ENCODE data around the gene BOLA2B. TPM values are rescaled to one million over a fixed set of nuclear protein-coding genes. Genes with fewer than 3 reads are reported as not detected.

Gene BOLA2B
- total and polyA plus RNA-seq, 9 of the 15 experiments (the other 6 are each of a cell fraction or from before 2014, with no cell fraction given) = 43.9 to 613 (median 181) TPM

DNA sequence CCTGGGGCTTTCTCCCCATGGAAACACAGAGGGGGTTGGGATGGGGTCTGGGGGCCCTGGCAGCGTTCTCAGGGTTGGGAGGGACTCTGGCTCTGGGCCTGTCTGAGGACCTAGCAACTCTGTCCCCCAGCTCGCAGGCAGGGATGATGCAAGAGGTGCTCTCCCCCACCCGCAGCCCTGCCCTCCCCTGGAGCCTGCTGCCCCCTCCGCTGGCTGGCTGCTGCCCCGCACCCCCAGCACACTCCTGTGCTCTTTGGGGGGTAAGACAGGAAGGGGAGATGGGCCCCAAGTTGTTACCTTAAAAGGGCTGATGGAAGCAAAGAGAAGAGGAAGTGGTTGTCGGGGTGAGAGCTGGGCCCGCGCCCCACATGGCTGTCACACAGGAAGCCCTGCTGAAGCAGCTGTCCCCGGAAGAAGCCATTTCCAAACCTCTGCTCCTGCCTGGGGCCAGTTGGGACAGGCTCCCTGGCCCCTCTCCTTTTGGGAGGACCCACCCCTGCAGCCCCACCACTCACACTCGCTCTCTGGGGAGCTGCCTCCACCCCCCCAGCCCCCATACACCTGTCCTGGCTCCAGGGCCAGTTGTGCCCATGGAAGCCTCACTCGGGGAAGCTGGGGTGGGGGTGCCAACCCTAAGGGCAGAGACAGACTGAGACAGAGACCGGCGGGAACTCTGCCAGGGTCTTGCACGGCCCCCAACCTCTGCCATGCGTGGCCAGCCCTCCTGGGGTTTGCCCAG is 7.6 kb downstream of the BOLA2B start (continued):
- TF ChIP-seq, protein P1, sequence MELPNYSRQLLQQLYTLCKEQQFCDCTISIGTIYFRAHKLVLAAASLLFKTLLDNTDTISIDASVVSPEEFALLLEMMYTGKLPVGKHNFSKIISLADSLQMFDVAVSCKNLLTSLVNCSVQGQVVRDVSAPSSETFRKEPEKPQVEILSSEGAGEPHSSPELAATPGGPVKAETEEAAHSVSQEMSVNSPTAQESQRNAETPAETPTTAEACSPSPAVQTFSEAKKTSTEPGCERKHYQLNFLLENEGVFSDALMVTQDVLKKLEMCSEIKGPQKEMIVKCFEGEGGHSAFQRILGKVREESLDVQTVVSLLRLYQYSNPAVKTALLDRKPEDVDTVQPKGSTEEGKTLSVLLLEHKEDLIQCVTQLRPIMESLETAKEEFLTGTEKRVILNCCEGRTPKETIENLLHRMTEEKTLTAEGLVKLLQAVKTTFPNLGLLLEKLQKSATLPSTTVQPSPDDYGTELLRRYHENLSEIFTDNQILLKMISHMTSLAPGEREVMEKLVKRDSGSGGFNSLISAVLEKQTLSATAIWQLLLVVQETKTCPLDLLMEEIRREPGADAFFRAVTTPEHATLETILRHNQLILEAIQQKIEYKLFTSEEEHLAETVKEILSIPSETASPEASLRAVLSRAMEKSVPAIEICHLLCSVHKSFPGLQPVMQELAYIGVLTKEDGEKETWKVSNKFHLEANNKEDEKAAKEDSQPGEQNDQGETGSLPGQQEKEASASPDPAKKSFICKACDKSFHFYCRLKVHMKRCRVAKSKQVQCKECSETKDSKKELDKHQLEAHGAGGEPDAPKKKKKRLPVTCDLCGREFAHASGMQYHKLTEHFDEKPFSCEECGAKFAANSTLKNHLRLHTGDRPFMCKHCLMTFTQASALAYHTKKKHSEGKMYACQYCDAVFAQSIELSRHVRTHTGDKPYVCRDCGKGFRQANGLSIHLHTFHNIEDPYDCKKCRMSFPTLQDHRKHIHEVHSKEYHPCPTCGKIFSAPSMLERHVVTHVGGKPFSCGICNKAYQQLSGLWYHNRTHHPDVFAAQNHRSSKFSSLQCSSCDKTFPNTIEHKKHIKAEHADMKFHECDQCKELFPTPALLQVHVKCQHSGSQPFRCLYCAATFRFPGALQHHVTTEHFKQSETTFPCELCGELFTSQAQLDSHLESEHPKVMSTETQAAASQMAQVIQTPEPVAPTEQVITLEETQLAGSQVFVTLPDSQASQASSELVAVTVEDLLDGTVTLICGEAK (IDR thresholded peaks at IDR 0.05) = 0 out of 2 replicates have a peak, but pooled peaks have one; percentile 19
- TF ChIP-seq, protein P1 (CRISPR knock-in tag; IDR thresholded peaks at IDR 0.05) = no peak; the same call in 1 of the 2 replicates
- TF ChIP-seq SAP30 (IDR thresholded peaks at IDR 0.05; ENCODE audit: borderline replicate concordance, insufficient read depth, low read depth, low read length, poor library complexity, severe bottlenecking) (no peak), TAF15 (IDR thresholded peaks at IDR 0.05; ENCODE audit: low read depth, low read length) (no peak), EWSR1 (IDR thresholded peaks at IDR 0.05; ENCODE audit: borderline replicate concordance, low read depth, partially characterized antibody) (no peak), KLF13 (tag; IDR thresholded peaks at IDR 0.05; ENCODE audit: borderline replicate concordance, low read depth) (no peak), L3MBTL2 (IDR thresholded peaks at IDR 0.05) (peak; percentile 73), DACH1 (IDR thresholded peaks at IDR 0.05; ENCODE audit: partially characterized antibody) (no peak), ZNF77 (CRISPR knock-in tag; IDR thresholded peaks at IDR 0.05) (no peak), NR2C1 (IDR thresholded peaks at IDR 0.05) (no peak), NR2C1 (tag; IDR thresholded peaks at IDR 0.05) (no peak; the same call in 1 of the 2 replicates), TGIF2 (CRISPR knock-in tag; IDR thresholded peaks at IDR 0.05) (peak; percentile 88; the same call in 1 of the 2 replicates)
- TF ChIP-seq, protein P2, sequence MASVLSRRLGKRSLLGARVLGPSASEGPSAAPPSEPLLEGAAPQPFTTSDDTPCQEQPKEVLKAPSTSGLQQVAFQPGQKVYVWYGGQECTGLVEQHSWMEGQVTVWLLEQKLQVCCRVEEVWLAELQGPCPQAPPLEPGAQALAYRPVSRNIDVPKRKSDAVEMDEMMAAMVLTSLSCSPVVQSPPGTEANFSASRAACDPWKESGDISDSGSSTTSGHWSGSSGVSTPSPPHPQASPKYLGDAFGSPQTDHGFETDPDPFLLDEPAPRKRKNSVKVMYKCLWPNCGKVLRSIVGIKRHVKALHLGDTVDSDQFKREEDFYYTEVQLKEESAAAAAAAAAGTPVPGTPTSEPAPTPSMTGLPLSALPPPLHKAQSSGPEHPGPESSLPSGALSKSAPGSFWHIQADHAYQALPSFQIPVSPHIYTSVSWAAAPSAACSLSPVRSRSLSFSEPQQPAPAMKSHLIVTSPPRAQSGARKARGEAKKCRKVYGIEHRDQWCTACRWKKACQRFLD (CRISPR knock-in tag; IDR thresholded peaks at IDR 0.05) = 0 out of 2 replicates have a peak, but pooled peaks have one; percentile 55
